HepG2 (cell line): ENCODE measurements around the gene SPAG7. TPM values are rescaled to one million over a fixed set of nuclear protein-coding genes. Genes with fewer than 3 reads are reported as not detected.

Source experiments
- AGO2 ChIP-seq: fragments of 200-400 bp; formaldehyde crosslinking; optimal IDR thresholded peaks from 2 replicates; pipeline ENCODE3; 2017; ENCODE audit warnings: mild to moderate bottlenecking, low read depth, low read length, moderate library complexity
- ERF ChIP-seq: IDR thresholded peaks from 2 replicates; pipeline ENCODE4 v1.6.1; 2018; ENCODE audit warnings: missing biosample characterization, missing genetic modification reagents
- HDAC2 ChIP-seq: sonication (generic); formaldehyde crosslinking; IDR thresholded peaks from 2 replicates; pipeline ENCODE4 v1.4.0; 2020; ENCODE audit warnings: missing genetic modification reagents
- NRL ChIP-seq: sonication (generic); formaldehyde crosslinking; IDR thresholded peaks from 2 replicates; pipeline ENCODE4 v1.5.0; 2020; ENCODE audit warnings: missing genetic modification reagents, mild to moderate bottlenecking, moderate library complexity, borderline replicate concordance
- ONECUT2 ChIP-seq: sonication (generic); formaldehyde crosslinking; IDR thresholded peaks from 2 replicates; pipeline ENCODE4 v1.4.0; 2020; ENCODE audit warnings: missing genetic modification reagents
- PATZ1 ChIP-seq: sonication (generic); formaldehyde crosslinking; IDR thresholded peaks from 2 replicates; pipeline ENCODE4 v1.4.0; 2020; ENCODE audit warnings: missing genetic modification reagents
- SALL1 ChIP-seq: sonication (generic); formaldehyde crosslinking; IDR thresholded peaks from 2 replicates; pipeline ENCODE4 v1.8.0; 2022; ENCODE audit warnings: mild to moderate bottlenecking, missing genetic modification reagents
- SIX4 ChIP-seq: sonication (generic); formaldehyde crosslinking; IDR thresholded peaks from 2 replicates; pipeline ENCODE4 v1.4.0; 2020; ENCODE audit warnings: missing genetic modification reagents
- SOX13 ChIP-seq, 3 experiments: fragments of 450-650 bp in 1 of 3; sonication (generic) in 1 of 3; formaldehyde crosslinking in 1 of 3; IDR thresholded peaks in 2 of 3; conservative IDR thresholded peaks in 1 of 3; 2 replicates each; pipeline versions ENCODE4 v1.5.0 to v1.6.1; 2016 to 2020; ENCODE audit warnings: antibody characterized with exemption in 1 of 3, mild to moderate bottlenecking in 1 of 3, missing compliant biosample characterization in 1 of 3, missing genetic modification reagents in 1 of 3, moderate library complexity in 1 of 3
- STAG1 ChIP-seq: sonication (generic); formaldehyde crosslinking; IDR thresholded peaks from 2 replicates; pipeline ENCODE4 v1.4.0; 2020; ENCODE audit warnings: missing genetic modification reagents
- TARDBP ChIP-seq: sonication (generic); formaldehyde crosslinking; IDR thresholded peaks from 2 replicates; pipeline ENCODE4 v1.8.0; 2022; ENCODE audit warnings: mild to moderate bottlenecking, missing genetic modification reagents
- ZBTB7A ChIP-seq: sonication (generic); formaldehyde crosslinking; IDR thresholded peaks from 2 replicates; pipeline ENCODE4 v1.8.0; 2022; ENCODE audit warnings: mild to moderate bottlenecking, missing genetic modification reagents
- ZFP41 ChIP-seq: sonication (generic); formaldehyde crosslinking; IDR thresholded peaks from 2 replicates; pipeline ENCODE4 v1.4.0; 2020; ENCODE audit warnings: mild to moderate bottlenecking, missing genetic modification reagents, borderline replicate concordance
- ZNF225 ChIP-seq: sonication (generic); formaldehyde crosslinking; IDR thresholded peaks from 2 replicates; pipeline ENCODE4 v1.4.0; 2020; ENCODE audit warnings: mild to moderate bottlenecking, missing genetic modification reagents
- ZNF44 ChIP-seq: sonication (generic); formaldehyde crosslinking; IDR thresholded peaks from 2 replicates; pipeline ENCODE4 v1.5.1; 2020; ENCODE audit warnings: mild to moderate bottlenecking, missing genetic modification reagents
- polyA plus RNA-seq, 8 experiments: library from polyadenylated mRNA; depleted of rRNA in 3 of 8; stranded (reverse) in 7 of 8; unstranded in 1 of 8; fragments of >200 nt; fragmentation: Illumina TruSeq in 4 of 8; extraction: Trizol in 4 of 8; gene quantifications; 2 replicates each; pipeline versions ENCODE4 v1.2.1 to v1.2.3, GENCODE V29; 2011 to 2016; ENCODE audit warnings: low read depth in 4 of 8, missing spikeins in 1 of 8, mixed read lengths in 1 of 8; ENCODE audit not compliant: insufficient read depth in 1 of 8
- total RNA-seq, 5 experiments: library from RNA; depleted of rRNA; stranded (reverse); fragments of >200 nt; fragmentation: Illumina TruSeq; extraction: Trizol; gene quantifications; 2 replicates each; pipeline ENCODE4 v1.2.3, GENCODE V29; 2016; ENCODE audit warnings: low read depth in 1 of 5
- TF ChIP-seq, protein P1 (sequence below): IDR thresholded peaks from 2 replicates; pipeline ENCODE4 v1.6.1; 2016; ENCODE audit warnings: low read depth, missing genetic modification reagents, missing compliant biosample characterization

The SPAG7 gene
- total and polyA plus RNA-seq, 2 of the 13 experiments (the other 11 are each of a cell fraction or from before 2014, with no cell fraction given), result 51.0 to 59.0 TPM

DNA sequence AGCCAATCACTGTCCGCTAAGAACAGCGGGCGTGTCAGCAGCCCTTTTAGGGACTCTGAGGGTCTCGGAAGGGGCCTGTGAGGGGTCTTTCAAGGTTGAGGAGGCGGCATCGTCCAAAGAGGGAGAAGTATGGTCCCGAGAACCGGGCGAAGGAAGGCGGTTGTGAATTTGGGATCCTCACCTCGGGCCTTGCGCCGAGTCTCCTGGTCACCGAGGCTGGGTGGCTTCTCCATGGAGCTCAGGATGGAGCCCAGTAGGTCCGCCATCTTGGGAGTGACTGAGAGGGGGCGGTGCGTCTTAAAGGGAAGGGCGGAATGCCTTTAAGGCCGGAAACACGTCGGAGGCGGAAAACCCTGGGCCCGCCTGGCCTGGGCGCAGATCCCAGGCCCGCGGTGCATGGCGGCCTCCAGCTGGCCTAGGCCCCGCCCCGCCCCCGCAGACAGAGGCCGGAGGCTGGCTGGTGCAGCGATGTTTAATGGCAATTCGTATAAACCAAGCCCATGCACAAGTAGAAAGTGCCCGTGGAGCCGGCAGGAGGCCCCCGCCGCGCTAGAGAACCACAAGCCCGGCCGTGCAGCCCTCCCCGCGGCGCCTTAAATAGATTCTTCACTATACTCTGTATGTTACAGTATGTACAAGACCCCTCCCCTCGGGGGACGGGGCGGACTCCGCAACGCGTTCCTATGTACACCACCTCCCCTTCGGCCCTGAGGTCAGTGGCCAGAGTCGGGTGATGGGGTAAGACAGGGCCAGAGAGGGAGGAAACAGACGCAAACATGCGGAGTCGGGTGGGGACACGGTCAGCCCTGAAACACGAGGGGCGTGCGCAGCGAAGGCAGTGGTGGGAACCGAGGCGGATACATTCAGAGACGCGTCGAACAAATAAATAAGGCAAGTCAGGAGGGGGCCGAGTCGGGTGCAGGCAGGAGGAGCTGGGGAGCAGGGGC, at the start of gene SPAG7 (continued):
- TF ChIP-seq, protein P1, sequence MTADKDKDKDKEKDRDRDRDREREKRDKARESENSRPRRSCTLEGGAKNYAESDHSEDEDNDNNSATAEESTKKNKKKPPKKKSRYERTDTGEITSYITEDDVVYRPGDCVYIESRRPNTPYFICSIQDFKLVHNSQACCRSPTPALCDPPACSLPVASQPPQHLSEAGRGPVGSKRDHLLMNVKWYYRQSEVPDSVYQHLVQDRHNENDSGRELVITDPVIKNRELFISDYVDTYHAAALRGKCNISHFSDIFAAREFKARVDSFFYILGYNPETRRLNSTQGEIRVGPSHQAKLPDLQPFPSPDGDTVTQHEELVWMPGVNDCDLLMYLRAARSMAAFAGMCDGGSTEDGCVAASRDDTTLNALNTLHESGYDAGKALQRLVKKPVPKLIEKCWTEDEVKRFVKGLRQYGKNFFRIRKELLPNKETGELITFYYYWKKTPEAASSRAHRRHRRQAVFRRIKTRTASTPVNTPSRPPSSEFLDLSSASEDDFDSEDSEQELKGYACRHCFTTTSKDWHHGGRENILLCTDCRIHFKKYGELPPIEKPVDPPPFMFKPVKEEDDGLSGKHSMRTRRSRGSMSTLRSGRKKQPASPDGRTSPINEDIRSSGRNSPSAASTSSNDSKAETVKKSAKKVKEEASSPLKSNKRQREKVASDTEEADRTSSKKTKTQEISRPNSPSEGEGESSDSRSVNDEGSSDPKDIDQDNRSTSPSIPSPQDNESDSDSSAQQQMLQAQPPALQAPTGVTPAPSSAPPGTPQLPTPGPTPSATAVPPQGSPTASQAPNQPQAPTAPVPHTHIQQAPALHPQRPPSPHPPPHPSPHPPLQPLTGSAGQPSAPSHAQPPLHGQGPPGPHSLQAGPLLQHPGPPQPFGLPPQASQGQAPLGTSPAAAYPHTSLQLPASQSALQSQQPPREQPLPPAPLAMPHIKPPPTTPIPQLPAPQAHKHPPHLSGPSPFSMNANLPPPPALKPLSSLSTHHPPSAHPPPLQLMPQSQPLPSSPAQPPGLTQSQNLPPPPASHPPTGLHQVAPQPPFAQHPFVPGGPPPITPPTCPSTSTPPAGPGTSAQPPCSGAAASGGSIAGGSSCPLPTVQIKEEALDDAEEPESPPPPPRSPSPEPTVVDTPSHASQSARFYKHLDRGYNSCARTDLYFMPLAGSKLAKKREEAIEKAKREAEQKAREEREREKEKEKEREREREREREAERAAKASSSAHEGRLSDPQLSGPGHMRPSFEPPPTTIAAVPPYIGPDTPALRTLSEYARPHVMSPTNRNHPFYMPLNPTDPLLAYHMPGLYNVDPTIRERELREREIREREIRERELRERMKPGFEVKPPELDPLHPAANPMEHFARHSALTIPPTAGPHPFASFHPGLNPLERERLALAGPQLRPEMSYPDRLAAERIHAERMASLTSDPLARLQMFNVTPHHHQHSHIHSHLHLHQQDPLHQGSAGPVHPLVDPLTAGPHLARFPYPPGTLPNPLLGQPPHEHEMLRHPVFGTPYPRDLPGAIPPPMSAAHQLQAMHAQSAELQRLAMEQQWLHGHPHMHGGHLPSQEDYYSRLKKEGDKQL, result no peak
- TF ChIP-seq AGO2, result peak; percentile 93
- TF ChIP-seq STAG1 (CRISPR knock-in tag), result peak; percentile 43
- TF ChIP-seq NRL (CRISPR knock-in tag), result peak; percentile 85; the same call in 1 of the 2 replicates
- TF ChIP-seq ZNF44 (CRISPR knock-in tag), result no peak
- no peak for TF ChIP-seq SOX13 (IDR thresholded peaks at IDR 0.05)
- TF ChIP-seq SOX13 (CRISPR knock-in tag; conservative IDR thresholded peaks at IDR 0.05 in 1 of 2, IDR thresholded peaks at IDR 0.05 in 1 of 2), result no peak; a peak in 1 of 4 replicates
- no peak; the same call in none of the 2 replicates for TF ChIP-seq SALL1 (CRISPR knock-in tag)
- TF ChIP-seq TARDBP, result peak; percentile 87; the same call in 1 of the 2 replicates
- TF ChIP-seq ONECUT2 (CRISPR knock-in tag), result no peak
- TF ChIP-seq ZNF225 (CRISPR knock-in tag), result peak; percentile 38; the same call in 1 of the 2 replicates
- no peak; the same call in none of the 2 replicates for TF ChIP-seq ZFP41 (CRISPR knock-in tag)
- peak; percentile 46; the same call in 1 of the 2 replicates for TF ChIP-seq ERF (CRISPR knock-in tag)
- TF ChIP-seq SIX4 (CRISPR knock-in tag), result no peak
- peak; percentile 57 for TF ChIP-seq PATZ1 (CRISPR knock-in tag)
- TF ChIP-seq ZBTB7A (CRISPR knock-in tag), result peak; percentile 60
- TF ChIP-seq HDAC2, result no peak; the same call in 1 of the 2 replicates
